NCI-H526 treated with DMSO at 0.1 percent for 48 hours (cell line): ENCODE results near the gene TGM2.

Source experiments
- DNase-seq: peaks from one replicate; lab custom pipeline; 2025; lab: John Stamatoyannopoulos, UW

The TGM2 gene

DNA sequence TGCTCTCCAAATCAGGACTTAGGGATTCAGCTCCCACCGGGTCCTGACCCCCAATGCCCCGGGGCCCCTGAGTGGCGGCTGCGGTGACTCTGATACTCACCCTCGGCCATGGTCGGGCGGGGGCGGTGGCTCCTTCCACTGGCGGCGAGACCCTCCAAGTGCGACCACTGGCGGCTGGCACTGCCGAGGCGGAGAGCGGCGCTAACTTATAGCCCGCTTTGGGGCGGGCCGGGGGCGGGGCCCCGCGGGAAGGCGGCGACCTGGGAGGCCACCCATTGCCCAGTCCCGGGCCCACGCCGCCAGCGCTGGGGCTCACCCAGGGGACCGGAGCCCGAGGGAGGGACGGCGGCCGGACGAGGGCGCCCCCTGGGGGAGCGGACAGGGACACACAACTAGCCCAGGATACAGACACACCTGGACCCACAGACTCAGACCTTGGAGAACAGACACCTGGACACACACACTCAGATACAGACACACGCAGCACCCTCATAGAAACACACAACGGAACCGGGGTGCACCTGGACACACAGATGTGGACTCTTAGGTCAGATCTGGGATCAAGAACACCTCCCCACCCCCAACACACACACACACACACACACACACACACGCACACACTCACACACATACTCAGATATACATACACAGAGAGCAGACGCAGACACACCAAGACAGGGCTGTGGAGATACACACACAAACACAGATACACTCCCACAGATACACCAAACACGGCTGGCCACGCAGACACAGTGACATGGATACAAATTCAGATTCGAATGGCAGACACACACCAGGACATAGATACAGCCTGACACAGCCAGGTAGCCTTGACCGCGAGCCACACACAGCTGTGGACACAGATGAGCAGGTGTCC lies at the start of gene TGM2:
Gene TGM2 (minus strand): TSS at position 182 of the 877 bp plus-strand sequence. CDS start 72 bp downstream, at position 110.
- peak; percentile 52 for DNase-seq

DNA sequence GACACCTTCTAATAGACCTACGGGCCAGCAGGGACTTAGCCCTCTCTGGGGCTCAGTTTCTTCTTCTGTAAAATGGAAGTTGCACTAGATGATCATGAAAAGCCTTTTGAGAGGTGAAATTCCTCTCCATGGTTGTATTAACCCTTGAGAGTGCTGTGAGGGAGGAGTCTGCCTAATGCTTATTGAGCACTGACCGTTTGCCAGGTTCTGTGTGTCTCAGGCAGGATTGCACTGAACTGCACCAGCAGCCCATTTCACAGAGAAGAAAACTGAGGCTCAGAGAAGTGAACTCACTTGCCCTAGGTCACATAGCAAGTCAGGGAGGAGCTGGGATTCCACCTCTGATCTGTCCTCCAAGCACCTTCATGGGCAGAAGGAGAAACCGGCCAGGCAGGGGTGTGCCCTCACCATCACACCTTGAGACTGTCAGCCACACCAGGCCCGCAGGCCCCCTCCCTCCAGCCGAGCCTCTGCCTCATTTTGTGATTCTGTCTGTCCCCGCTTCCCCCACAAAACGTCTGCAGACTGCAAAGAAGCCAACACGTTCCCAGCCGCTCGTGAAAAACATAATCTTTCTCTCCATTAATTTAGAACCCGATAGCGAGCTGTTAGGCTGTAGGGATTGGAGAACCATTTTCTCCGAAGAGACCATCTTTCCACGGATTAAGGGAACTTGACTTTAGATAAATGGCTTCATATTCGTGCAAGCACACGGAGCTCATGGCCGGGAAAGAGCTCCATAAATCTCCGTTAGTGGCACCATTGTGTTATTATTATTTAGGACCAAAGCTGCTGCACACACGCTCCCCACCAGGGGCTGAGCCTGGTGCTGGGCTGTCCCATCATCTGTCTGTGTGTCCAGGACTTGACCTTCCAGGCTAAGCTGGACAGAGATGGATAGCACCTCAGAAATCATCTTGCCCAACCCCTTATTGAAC lies 49.5 kb upstream of the TGM2 start:
- DNase-seq: no peak

DNA sequence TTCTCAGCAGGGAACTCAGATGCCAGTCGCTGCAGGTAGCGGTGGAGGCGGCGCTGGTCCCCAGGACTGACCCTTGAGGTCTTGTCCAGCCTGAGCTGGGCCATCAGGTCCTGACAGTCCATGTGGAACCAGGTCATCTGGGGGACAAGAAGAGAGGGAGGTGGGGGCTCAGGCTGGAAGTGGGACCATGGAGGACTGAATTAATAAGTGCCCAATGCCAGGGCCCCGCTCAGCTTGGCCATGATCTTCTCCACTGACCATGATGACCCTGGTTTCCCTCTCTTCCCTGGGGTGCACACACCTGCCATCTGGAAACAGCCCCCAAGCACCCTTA lies 48.5 kb upstream of the TGM2 start:
- no peak for DNase-seq

DNA sequence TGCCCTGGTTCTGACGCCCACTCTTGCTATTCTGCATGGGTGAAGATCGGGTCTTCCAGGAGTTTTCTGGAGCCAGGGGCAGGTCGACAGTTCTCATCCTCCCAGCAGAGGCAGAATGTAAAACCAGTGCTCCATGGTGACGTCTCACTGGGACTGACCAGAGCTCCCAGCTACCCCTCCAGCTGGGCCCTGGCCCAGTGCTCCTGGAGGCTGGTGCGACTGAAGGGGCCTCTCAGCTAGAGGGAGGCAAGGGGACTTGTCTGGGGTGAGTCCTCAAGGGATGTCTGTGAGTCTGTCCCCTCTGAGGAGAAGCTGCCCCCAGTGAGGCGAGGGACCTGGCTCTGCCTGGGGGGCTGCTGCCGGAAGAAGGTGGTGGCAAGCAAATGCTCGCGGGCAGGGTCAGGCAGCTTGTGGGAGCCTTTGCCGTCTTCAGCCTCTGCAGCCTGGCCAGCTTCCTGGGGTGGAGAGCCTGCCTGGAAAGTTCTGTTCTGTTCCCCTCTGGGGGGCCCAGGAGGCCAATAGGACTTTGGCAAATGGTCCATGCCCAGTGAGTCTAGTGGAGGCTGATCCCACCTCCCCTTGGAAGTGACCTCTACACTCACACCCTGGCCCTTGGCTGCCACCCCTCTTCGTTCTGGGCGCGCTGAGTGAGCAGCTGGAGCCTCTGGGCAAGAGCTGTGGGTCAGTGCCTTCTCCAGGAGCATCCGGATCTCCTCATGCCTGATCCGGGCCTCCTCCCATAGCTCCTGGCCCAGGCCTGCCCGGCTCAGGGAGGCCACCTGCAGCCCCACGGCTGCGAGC lies 47.9 kb upstream of the TGM2 start:
- DNase-seq: no peak

DNA sequence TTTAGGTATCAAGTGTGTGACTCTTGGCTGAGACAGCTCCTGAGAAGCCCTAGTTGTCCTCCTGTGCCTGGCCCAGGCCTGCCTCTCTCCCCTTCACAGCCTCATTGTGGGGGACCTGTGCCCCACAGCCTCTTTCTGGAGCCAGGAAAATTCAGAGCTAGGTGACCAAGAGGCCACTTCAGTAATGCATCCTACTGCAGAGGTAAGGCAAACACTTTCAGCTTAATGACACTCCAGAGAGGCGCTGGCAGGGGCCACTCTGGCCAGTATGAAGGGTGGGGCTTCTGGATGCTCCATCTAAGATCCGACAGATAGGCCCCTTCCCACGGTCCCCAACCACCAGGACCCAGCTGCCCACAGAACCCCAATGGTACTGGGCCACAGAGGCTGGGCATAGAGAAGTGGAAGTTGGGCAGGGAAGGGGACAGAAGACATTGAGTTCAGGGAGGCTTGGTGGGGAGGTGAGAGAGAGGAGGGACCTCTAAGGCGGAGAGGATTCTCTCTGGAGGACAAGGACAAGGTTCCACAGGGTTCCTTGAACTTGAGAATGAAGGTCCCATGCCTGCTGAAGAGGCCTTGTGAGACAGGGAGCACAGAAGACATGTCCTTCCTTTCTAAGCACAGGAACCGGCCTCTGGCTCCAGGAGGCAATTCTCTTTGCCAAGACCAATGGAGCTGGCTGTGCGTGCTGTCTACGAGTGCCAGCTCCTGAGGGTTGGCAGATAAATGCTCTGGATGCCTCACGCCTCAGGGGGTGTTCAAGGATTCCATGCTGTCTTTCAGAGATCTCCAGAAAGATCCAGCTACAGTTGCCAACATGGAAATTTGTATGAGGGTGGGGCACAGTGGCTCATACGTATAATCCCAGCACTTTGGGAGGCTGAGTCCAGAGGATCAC lies 46.4 kb upstream of the TGM2 start:
- DNase-seq: no peak

DNA sequence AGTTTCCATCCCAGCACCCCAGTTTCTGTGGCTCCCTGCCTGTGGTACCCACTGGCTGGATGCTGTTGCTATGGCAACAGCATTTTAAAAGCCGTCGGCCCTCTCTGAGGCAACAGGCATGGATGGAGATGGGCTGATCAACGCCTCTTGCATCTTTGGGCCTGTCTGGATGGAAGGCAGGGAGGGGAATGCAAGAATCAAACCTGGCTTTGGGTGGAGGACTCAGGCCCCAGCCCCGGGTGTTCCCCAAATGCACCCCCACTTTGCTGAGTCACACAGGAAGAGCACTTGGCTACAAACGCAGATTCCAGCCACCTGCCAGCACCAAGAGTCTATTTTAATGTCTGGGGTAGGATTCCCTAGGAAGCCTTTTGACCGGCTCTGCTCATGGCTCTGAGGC lies 45.7 kb upstream of the TGM2 start:
- no peak for DNase-seq

DNA sequence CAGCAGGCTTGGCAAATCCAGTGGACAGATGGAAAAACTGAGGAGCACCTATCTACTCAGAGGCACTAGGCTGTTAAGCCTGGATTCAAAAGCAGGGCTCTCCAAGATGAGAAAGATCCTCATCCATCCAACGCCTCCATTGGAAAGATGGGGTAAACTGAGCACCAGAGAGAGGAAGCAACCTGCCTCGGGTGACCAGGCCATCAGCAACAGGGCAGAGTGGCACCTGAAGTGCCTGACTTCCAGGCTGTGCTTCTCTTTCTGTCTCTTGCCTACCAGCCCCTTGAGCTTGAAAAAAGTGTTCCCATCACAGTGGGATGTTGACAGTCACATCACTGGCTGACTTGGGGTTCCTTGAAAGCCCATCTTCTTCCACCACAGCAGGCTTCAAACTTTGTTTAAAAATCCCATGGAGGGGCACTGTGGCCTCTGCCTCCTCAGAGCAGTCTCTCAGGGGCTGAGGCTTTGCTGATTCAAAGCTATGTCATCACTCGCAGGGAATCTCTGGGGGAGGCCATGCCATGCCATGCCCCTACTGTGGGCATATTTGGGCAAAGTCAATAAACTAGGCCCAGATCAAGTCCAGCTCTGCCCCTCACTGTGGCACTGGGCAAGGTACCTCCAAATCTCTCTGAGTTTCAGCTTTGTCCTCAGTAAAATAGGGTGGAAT lies 44.8 kb upstream of the TGM2 start:
- DNase-seq: no peak

DNA sequence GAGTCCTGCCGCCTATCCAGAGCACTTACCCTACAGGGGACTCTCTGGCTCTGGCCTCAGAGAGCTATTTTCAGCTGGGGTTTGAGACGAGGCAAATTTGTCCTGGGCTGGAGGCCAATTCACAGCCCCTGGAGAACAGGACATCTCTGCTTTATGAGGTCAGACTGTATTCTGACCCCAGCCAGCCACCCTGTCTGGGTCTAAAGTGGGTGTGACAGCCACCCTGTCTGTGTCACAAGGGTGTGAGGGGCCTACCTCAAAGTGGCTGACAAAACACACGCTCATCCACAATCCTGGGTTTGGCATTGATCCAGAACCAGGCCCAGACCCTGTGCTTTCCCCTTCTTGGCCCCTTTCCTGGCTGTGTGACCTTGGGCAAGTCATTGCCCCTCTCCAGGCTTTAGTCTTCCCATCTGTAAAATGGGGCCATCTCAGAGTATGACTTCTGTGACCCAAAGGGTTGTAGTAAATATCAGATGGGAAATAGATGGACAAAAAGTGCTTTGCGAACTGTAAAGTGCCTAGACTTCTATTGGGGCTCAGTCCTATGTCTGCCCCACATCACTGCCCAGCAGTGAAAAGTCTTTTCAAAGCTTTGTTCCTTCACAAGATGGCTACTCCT lies 44.1 kb upstream of the TGM2 start:
- no peak for DNase-seq

DNA sequence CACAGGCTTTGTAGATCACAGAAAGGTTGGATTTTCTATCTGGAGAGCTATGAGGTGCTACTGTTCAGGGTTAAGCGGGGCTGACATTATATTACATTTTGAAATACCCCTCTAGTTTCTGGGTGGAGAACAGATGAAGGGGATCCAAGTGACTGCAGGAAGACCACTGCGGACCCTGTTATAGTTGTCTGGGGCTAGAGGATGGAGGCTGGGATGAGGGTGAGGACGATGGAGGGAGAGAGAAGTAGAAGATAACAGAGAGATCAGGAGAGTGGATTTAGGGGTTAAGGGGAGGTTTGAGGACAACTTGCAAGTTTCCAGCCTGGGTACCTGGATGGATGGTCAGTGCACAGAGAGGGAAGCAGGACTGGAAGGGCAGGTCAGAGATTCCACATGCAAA lies 43.5 kb upstream of the TGM2 start:
- DNase-seq: no peak

DNA sequence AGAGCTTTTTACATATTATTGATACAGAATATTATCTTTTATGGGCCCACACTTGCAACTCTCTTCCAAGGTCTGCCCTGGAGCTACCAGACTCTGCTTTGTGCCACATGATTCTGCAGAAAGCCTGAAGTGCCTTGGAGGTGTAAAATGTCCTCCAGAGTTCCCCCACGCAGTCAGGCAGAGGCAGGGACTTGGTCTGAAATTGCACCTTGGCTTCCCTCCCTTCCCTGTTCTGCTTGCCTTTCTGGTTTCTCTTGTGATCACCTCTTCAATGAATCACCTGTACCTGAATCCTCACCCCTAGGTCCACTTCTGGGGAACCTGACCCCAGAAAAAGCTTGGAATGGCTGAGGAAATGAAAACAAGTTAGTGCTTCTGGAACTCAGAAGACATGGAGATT lies 43.0 kb upstream of the TGM2 start:
- no peak for DNase-seq

DNA sequence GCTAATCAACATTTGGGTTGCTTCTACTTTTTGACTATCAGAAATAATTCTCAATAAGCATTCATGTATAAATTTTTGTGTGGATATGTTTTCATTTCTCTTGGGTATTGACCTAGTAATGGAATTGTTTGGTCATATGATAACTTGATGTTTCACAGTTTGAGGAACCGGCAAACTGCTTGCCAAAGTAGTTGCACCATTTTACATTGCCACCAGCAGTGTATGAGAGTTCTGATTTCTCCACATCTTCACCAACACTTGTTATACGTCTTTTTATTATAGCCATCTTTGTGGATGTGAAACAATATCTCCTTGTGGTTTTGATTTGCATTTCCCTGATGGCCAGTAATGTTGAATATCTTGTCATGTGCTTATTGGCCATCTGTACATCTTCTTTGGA lies 42.6 kb upstream of the TGM2 start:
- DNase-seq: peak; percentile 9

DNA sequence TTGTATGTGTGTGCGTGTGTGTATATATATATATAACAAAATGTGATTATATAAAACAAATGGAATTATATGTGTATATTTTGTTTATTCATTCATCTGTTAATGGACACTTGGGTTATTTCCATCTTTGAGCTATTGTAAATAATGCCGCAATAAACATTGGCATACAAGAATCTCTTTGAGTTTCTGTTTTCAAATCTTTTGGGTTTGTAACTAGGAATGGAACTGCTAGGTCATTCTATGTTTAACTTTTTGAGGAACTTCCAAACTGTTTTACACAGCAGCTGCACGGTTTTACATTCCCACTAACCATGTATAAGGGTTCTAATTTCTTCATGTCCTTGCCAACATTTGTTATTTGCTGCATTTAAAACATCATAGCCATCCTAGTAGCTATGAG lies 39.9 kb upstream of the TGM2 start:
- no peak for DNase-seq

DNA sequence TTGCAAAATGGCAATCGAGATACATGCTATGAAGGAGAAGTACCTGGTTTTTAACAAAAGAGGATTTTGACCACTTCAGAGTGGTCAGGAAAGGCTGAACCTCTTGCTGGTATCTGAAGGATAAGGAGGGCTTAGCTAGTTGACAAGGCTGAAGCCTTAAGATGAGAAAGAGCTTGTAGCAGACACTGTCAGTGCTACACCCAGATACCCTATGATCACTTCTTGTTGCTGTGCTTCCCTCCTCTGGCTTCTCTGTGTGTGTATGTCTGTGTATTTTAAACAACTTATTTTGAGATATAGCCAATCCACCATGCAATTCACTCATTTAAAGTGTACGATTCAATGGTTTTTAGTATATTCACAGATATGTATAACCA lies 38.9 kb upstream of the TGM2 start:
- no peak for DNase-seq

DNA sequence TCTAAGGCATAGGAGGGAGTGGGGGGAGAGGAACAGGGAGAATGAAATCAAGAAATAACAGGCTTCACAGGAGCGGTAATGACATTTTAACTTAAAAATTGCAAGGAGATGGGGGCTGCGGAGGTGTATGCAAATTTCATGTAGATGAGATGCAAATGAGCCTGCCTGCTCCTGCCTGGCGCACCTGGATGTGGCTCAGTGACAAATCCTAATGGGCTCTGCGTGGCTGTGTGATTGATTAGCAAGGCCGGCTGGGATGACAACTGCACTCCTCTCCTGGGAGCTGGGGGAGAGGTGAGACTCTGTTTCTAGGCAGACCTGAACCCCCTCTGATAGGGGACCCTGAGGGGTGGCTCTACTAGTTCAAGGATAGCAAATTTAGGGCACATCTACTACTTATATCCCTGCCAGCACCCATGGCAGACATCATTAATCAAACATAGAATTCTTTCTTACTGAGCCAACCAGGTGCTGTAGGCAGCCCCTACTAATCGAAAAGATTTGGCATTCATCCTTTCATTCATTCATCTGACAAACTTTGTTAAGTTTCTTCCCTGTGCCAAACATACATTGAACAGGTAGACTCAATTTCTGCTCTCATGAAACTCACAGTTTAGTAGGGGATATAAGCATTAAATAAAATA lies 38.4 kb upstream of the TGM2 start:
- peak; percentile 79 for DNase-seq

DNA sequence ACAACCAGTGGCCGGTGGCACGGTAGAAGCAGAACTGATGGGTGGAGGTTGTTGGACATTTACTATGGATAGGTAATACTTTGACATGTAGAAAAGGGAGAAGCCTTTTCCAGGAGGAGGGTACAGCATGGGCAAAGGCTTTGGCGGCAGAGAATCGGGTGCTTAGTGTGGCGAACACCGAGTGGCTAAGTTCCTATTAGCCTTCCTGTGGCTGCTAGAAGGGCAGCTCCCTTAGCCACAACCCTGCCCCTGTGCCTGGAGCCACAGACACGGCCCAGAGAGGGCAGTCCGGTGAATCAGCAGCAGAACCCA lies 37.9 kb upstream of the TGM2 start:
- DNase-seq: peak; percentile 58

DNA sequence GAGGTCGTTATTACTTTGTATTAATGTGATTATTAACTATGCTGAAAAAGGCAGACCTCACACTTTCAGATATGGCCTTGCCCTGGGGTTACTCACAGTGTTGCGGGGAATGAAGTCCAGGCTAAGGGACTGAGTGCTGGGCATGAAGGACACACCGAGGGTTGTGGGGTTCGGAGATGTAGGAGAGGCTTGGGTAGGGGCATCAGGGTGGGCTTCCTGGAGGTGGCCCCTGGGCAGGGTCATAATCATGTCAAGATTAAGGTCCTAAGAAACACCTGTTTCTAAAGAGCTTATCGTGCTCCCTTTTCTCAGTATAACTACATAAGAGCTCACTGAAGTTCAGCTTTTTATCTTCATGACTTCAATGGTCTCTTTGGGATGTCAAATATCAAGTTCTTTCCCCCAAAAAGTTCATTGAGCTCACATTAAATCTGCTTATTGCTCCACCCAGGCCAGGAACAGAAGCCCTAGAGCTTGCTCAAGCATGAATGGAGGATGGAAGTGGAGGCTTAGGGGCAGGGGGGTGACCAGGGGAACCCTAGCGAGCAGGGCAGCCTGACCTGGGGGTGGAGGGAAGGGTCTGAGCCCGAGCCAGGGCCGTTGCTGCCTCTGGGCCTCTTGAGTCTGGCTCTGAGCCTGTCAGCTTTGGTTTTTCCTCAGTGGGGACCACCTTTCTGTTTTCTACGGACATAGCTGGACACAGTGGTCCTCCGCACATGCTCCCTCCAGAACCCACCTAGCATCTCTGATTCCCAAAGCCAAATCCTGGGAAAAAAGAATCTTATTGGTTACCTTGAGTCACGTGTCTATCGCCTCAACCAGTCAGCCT lies 37.3 kb upstream of the TGM2 start:
- no peak for DNase-seq

DNA sequence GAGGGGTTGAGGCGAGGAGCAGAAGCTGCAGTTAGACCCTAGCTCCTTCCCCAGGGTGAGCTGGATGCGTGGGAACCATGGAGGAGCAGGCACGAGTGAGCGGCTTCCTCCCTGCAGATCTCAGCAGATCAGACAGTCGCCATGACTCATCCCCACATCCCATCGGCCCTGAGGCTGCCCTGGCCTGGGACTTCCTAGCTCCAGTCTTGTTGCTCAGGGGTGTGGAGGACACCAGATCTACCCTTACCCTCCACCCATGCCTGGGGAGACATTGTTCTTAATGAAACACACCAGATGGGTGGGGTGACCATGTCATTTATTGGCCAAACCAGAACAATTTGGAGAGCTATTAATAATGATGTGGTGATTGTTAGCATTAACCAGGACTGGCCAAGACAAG lies 36.3 kb upstream of the TGM2 start:
- no peak for DNase-seq

DNA sequence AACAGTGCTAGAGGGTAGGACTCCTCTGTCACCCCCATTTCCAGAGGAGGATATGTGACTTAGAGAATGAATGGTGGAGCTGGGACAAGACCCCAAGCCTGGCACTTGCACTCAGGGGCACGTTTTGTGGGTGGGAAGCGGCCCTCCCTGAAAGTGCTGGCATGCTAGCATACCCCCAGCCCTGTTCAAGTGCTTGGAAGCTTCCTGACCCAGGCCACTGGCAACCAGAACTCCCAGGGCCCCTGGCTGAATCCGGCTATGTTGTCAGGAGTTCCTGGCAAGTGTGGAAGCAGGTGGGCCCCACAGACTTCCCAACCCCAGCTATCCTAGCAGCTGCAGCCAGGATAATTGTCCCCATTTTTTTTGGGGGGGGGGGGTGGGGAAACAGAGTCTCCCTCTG lies 35.6 kb upstream of the TGM2 start:
- no peak for DNase-seq
